GM18868 (cell line): ENCODE results near the gene PUDP.
"Not testable (repeated sequence)": the region's sequence is repeated elsewhere in the genome, so short reads cannot be mapped to it uniquely, and the experiment has no call there.

ENCODE experiments used
- ATAC-seq: cut with Tn5 transposase; IDR thresholded peaks from one replicate; pipeline ENCODE4 v1.9.1; 2021; ENCODE audit warnings: mild to moderate bottlenecking, moderate library complexity; ENCODE audit not compliant: unreplicated experiment

PUDP gene

GRCh38 chrX:7147978-7148854 lies at the start of gene PUDP:
PUDP (minus strand) TSS chrX:7148153; CDS start chrX:7148113, 40 bp downstream.
- peak; percentile 70 for ATAC-seq

- ATAC-seq, result no peak
These were observed 46.7 kb upstream of the PUDP start for GRCh38 chrX:7194606-7195005.

- ATAC-seq, result no peak
These were observed 44.9 kb upstream of the PUDP start for GRCh38 chrX:7192871-7193270.

- ATAC-seq, result no peak
These were observed 43.7 kb upstream of the PUDP start for GRCh38 chrX:7191681-7192110.

GRCh38 chrX:7190157-7190556 lies 42.2 kb upstream of the PUDP start:
- no peak for ATAC-seq

- ATAC-seq, result no peak
These were observed 40.7 kb upstream of the PUDP start for GRCh38 chrX:7188672-7189071.

- ATAC-seq, result no peak
These were observed 36.9 kb upstream of the PUDP start for GRCh38 chrX:7184816-7185215.

- ATAC-seq, result no peak
These were observed 31.5 kb upstream of the PUDP start for GRCh38 chrX:7179446-7179845.

- not testable (repeated sequence) for ATAC-seq
These were observed 30.9 kb upstream of the PUDP start for GRCh38 chrX:7178859-7179258.

- no peak for ATAC-seq
These were observed 22.9 kb upstream of the PUDP start for GRCh38 chrX:7170898-7171297.

GRCh38 chrX:7169627-7170026 lies 21.7 kb upstream of the PUDP start:
- ATAC-seq, result no peak

GRCh38 chrX:7168371-7168770 lies 20.4 kb upstream of the PUDP start:
- ATAC-seq, result no peak

- no peak for ATAC-seq
These were observed 16.2 kb upstream of the PUDP start for GRCh38 chrX:7164174-7164573.

GRCh38 chrX:7163146-7163677 lies 15.3 kb upstream of the PUDP start:
- no peak for ATAC-seq

GRCh38 chrX:7159149-7159861 lies 11.4 kb upstream of the PUDP start:
- ATAC-seq, result no peak

- no peak for ATAC-seq
These were observed 10.6 kb upstream of the PUDP start for GRCh38 chrX:7158468-7158990.

- ATAC-seq, result no peak
These were observed 8.9 kb upstream of the PUDP start for GRCh38 chrX:7156879-7157278.

- ATAC-seq, result no peak
These were observed 7.2 kb upstream of the PUDP start for GRCh38 chrX:7155163-7155562.

GRCh38 chrX:7154041-7154597 lies 6.2 kb upstream of the PUDP start:
- no peak for ATAC-seq

- ATAC-seq, result no peak
These were observed 5.3 kb upstream of the PUDP start for GRCh38 chrX:7153231-7153630.

- ATAC-seq, result peak; percentile 15
These were observed 1.5 kb upstream of the PUDP start for GRCh38 chrX:7149411-7149810.
